ENCODE data around the gene IGFL4.

DNA sequence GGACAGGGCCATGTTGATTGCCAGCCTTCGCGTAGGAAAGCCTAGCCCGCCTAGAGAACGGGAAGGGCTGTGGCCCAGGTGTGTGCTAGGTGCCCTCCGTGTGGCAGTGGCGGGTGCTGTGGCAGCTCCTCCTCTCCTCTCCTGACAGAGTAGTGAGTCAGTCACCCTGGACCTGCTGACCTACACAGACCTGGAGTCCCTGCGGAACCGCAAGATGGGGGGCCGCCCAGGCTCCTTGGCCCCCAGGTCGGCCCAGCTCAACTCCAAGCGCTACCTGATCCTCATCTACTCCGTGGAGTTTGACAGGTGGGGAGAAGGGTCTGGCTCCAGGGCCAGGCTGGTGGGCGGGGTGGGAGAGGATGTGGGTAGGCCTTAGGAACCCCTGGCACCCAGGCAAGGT, 34.4 kb downstream of the IGFL4 start:
- TF ChIP-seq CTCF (conservative IDR thresholded peaks at IDR 0.05; ENCODE audit: low read depth, low read length) (no peak), EZH2 (IDR thresholded peaks at IDR 0.05; ENCODE audit: low read length, unreplicated experiment) (no peak), EZH2phosphoT487 (IDR thresholded peaks at IDR 0.05; ENCODE audit: borderline replicate concordance, low read length) (no peak)
